ENCODE results near the gene EPYC.

EPYC gene

DNA sequence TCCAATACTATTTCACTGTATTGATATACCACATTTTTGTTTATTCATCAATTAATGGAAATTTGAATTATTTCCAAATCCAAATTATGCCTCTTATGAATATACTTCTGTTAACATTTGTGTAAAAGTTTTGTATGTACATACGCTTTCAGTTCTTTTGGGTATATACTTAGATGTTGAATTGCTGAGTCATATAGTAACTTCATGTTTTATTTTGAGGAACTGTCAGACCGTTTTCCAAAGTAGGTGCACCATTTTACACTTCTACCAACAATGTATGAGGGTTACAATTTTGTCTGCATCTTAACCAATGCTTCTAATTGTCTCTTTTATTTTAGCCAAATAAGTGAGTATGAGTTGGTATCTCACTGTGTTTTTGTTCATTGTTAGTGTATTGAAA is 39.6 kb downstream of the EPYC start (continued):
- no peak for TF ChIP-seq RBAK (tag by site-specific recombination; IDR thresholded peaks at IDR 0.05)

DNA sequence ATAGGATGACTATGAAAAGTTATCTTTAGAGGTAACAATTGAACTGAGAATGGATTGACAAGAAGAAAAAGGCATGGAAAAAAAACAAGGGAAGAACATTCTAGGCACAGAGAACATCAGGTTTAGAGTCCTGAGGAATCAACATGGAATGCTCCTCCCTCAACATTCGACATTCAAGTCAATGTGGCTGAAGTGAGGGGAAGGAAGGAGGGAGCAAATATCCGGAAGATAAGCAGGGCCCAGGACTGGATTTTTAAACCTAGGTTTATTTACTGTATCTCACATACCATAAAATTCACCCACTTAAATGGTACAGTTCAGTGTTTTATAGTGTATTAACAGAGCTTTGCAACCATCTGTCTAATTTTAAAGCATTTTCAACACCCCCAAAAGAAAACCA is 40.2 kb downstream of the EPYC start:
- POLR2A ChIA-PET: no interaction called here
- no peaks in the 10 kb centered on the region for H3K9me3 ChIP-seq (ENCODE audit: control insufficient read depth, insufficient read depth, low read depth, low read length)
- H3K27ac ChIP-seq (ENCODE audit: extremely low read depth, low read depth, low read length): no peak overlapping the region
- CTCF ChIA-PET: no interaction called here
- H3K4me3 ChIP-seq (ENCODE audit: low read depth, low read length): no peak overlapping the region
- H3K36me3 ChIP-seq (ENCODE audit: control insufficient read depth in 2 of 2, insufficient read depth in 1 of 2, low read length in 2 of 2): no peaks in the 10 kb centered on the region
- no peaks in the 10 kb centered on the region for H3K4me1 ChIP-seq (ENCODE audit: control insufficient read depth, insufficient read depth, low read length)
- TF ChIP-seq, protein P1, sequence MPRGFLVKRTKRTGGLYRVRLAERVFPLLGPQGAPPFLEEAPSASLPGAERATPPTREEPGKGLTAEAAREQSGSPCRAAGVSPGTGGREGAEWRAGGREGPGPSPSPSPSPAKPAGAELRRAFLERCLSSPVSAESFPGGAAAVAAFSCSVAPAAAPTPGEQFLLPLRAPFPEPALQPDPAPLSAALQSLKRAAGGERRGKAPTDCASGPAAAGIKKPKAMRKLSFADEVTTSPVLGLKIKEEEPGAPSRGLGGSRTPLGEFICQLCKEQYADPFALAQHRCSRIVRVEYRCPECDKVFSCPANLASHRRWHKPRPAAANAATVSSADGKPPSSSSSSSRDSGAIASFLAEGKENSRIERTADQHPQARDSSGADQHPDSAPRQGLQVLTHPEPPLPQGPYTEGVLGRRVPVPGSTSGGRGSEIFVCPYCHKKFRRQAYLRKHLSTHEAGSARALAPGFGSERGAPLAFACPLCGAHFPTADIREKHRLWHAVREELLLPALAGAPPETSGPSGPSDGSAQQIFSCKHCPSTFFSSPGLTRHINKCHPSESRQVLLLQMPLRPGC (tag by site-specific recombination; IDR thresholded peaks at IDR 0.05): no peak
- TF ChIP-seq ZNF677 (tag by site-specific recombination; IDR thresholded peaks at IDR 0.05) (no peak), ZNF214 (tag by site-specific recombination; IDR thresholded peaks at IDR 0.05; ENCODE audit: borderline replicate concordance) (no peak), ZNF596 (tag by site-specific recombination; IDR thresholded peaks at IDR 0.05) (no peak), ZNF133 (tag by site-specific recombination; IDR thresholded peaks at IDR 0.05) (no peak), ZBTB20 (tag by site-specific recombination; IDR thresholded peaks at IDR 0.05) (no peak), ZNF174 (tag by site-specific recombination; IDR thresholded peaks at IDR 0.05) (no peak), ZEB2 (tag by site-specific recombination; IDR thresholded peaks at IDR 0.05) (no peak), ZNF24 (tag by site-specific recombination; IDR thresholded peaks at IDR 0.05) (no peak)
- TF ChIP-seq, protein P2, sequence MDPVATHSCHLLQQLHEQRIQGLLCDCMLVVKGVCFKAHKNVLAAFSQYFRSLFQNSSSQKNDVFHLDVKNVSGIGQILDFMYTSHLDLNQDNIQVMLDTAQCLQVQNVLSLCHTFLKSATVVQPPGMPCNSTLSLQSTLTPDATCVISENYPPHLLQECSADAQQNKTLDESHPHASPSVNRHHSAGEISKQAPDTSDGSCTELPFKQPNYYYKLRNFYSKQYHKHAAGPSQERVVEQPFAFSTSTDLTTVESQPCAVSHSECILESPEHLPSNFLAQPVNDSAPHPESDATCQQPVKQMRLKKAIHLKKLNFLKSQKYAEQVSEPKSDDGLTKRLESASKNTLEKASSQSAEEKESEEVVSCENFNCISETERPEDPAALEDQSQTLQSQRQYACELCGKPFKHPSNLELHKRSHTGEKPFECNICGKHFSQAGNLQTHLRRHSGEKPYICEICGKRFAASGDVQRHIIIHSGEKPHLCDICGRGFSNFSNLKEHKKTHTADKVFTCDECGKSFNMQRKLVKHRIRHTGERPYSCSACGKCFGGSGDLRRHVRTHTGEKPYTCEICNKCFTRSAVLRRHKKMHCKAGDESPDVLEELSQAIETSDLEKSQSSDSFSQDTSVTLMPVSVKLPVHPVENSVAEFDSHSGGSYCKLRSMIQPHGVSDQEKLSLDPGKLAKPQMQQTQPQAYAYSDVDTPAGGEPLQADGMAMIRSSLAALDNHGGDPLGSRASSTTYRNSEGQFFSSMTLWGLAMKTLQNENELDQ (tag by site-specific recombination; IDR thresholded peaks at IDR 0.05; ENCODE audit: low read depth): no peak
- TF ChIP-seq, protein P3, sequence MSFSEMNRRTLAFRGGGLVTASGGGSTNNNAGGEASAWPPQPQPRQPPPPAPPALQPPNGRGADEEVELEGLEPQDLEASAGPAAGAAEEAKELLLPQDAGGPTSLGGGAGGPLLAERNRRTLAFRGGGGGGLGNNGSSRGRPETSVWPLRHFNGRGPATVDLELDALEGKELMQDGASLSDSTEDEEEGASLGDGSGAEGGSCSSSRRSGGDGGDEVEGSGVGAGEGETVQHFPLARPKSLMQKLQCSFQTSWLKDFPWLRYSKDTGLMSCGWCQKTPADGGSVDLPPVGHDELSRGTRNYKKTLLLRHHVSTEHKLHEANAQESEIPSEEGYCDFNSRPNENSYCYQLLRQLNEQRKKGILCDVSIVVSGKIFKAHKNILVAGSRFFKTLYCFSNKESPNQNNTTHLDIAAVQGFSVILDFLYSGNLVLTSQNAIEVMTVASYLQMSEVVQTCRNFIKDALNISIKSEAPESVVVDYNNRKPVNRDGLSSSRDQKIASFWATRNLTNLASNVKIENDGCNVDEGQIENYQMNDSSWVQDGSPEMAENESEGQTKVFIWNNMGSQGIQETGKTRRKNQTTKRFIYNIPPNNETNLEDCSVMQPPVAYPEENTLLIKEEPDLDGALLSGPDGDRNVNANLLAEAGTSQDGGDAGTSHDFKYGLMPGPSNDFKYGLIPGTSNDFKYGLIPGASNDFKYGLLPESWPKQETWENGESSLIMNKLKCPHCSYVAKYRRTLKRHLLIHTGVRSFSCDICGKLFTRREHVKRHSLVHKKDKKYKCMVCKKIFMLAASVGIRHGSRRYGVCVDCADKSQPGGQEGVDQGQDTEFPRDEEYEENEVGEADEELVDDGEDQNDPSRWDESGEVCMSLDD (tag by site-specific recombination; IDR thresholded peaks at IDR 0.05): no peak
- TF ChIP-seq, protein P4, sequence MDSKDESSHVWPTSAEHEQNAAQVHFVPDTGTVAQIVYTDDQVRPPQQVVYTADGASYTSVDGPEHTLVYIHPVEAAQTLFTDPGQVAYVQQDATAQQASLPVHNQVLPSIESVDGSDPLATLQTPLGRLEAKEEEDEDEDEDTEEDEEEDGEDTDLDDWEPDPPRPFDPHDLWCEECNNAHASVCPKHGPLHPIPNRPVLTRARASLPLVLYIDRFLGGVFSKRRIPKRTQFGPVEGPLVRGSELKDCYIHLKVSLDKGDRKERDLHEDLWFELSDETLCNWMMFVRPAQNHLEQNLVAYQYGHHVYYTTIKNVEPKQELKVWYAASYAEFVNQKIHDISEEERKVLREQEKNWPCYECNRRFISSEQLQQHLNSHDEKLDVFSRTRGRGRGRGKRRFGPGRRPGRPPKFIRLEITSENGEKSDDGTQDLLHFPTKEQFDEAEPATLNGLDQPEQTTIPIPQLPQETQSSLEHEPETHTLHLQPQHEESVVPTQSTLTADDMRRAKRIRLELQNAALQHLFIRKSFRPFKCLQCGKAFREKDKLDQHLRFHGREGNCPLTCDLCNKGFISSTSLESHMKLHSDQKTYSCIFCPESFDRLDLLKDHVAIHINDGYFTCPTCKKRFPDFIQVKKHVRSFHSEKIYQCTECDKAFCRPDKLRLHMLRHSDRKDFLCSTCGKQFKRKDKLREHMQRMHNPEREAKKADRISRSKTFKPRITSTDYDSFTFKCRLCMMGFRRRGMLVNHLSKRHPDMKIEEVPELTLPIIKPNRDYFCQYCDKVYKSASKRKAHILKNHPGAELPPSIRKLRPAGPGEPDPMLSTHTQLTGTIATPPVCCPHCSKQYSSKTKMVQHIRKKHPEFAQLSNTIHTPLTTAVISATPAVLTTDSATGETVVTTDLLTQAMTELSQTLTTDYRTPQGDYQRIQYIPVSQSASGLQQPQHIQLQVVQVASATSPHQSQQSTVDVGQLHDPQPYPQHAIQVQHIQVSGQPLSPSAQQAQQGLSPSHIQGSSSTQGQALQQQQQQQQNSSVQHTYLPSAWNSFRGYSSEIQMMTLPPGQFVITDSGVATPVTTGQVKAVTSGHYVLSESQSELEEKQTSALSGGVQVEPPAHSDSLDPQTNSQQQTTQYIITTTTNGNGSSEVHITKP (tag by site-specific recombination; IDR thresholded peaks at IDR 0.05): no peak
- TF ChIP-seq, protein P5, sequence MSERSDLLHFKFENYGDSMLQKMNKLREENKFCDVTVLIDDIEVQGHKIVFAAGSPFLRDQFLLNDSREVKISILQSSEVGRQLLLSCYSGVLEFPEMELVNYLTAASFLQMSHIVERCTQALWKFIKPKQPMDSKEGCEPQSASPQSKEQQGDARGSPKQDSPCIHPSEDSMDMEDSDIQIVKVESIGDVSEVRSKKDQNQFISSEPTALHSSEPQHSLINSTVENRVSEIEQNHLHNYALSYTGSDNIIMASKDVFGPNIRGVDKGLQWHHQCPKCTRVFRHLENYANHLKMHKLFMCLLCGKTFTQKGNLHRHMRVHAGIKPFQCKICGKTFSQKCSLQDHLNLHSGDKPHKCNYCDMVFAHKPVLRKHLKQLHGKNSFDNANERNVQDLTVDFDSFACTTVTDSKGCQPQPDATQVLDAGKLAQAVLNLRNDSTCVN (tag by site-specific recombination; optimal IDR thresholded peaks at IDR 0.05): no peak
- TF ChIP-seq, protein P6, sequence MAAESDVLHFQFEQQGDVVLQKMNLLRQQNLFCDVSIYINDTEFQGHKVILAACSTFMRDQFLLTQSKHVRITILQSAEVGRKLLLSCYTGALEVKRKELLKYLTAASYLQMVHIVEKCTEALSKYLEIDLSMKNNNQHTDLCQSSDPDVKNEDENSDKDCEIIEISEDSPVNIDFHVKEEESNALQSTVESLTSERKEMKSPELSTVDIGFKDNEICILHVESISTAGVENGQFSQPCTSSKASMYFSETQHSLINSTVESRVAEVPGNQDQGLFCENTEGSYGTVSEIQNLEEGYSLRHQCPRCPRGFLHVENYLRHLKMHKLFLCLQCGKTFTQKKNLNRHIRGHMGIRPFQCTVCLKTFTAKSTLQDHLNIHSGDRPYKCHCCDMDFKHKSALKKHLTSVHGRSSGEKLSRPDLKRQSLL (tag by site-specific recombination; IDR thresholded peaks at IDR 0.05): no peak
- TF ChIP-seq, protein P7, sequence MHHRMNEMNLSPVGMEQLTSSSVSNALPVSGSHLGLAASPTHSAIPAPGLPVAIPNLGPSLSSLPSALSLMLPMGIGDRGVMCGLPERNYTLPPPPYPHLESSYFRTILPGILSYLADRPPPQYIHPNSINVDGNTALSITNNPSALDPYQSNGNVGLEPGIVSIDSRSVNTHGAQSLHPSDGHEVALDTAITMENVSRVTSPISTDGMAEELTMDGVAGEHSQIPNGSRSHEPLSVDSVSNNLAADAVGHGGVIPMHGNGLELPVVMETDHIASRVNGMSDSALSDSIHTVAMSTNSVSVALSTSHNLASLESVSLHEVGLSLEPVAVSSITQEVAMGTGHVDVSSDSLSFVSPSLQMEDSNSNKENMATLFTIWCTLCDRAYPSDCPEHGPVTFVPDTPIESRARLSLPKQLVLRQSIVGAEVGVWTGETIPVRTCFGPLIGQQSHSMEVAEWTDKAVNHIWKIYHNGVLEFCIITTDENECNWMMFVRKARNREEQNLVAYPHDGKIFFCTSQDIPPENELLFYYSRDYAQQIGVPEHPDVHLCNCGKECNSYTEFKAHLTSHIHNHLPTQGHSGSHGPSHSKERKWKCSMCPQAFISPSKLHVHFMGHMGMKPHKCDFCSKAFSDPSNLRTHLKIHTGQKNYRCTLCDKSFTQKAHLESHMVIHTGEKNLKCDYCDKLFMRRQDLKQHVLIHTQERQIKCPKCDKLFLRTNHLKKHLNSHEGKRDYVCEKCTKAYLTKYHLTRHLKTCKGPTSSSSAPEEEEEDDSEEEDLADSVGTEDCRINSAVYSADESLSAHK (tag by site-specific recombination; IDR thresholded peaks at IDR 0.05): no peak
- TF ChIP-seq, protein P8, sequence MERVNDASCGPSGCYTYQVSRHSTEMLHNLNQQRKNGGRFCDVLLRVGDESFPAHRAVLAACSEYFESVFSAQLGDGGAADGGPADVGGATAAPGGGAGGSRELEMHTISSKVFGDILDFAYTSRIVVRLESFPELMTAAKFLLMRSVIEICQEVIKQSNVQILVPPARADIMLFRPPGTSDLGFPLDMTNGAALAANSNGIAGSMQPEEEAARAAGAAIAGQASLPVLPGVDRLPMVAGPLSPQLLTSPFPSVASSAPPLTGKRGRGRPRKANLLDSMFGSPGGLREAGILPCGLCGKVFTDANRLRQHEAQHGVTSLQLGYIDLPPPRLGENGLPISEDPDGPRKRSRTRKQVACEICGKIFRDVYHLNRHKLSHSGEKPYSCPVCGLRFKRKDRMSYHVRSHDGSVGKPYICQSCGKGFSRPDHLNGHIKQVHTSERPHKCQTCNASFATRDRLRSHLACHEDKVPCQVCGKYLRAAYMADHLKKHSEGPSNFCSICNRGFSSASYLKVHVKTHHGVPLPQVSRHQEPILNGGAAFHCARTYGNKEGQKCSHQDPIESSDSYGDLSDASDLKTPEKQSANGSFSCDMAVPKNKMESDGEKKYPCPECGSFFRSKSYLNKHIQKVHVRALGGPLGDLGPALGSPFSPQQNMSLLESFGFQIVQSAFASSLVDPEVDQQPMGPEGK (tag by site-specific recombination; IDR thresholded peaks at IDR 0.05): no peak

All from HEK293 (cell line).